Adrenal gland (tissue), 5 donors: Measurements from ENCODE around the gene MSRB3.

Source experiments
- POLR2A ChIP-seq, 2 donors: fragments of 450-650 bp; IDR thresholded peaks; one replicate each; pipeline ENCODE4 v1.6.1; 2017; ENCODE audit warnings: antibody characterized with exemption in 2 of 2, mild to moderate bottlenecking in 2 of 2, moderate library complexity in 1 of 2
- TF ChIP-seq, protein P1 (sequence below), 6 experiments: fragments of 450-650 bp in 4 of 6; fragments of 200-600 bp in 2 of 6; sonication (generic) in 1 of 6; IDR thresholded peaks; 1 replicate in 5 of 6; 2 replicates in 1 of 6; pipeline versions ENCODE4 v1.5.1 to v1.8.0; 2016 to 2021; ENCODE audit warnings: antibody characterized with exemption in 6 of 6, mild to moderate bottlenecking in 2 of 6, moderate library complexity in 1 of 6
- donor health status: DM: no; HTN: no; CAD: no.

DNA sequence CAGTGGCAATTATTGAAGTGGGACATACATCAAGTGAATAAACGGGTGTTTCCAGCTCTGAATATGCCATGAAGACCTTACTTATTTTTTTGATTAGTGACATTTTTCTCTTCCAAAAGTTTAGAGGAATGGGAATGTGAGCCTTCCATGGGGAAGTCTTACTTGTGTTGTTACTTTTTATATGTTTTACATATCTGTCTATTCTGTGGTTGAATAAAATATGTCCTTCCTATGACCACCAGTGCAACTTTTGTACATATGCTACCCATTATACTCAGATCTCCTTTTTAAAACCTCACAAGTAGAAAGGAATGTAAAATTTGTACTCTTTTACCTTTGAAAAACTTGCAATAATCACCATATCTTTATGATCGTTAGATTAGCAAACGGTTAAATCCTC lies 132.7 kb downstream of the MSRB3 start:
- TF ChIP-seq, protein P1, sequence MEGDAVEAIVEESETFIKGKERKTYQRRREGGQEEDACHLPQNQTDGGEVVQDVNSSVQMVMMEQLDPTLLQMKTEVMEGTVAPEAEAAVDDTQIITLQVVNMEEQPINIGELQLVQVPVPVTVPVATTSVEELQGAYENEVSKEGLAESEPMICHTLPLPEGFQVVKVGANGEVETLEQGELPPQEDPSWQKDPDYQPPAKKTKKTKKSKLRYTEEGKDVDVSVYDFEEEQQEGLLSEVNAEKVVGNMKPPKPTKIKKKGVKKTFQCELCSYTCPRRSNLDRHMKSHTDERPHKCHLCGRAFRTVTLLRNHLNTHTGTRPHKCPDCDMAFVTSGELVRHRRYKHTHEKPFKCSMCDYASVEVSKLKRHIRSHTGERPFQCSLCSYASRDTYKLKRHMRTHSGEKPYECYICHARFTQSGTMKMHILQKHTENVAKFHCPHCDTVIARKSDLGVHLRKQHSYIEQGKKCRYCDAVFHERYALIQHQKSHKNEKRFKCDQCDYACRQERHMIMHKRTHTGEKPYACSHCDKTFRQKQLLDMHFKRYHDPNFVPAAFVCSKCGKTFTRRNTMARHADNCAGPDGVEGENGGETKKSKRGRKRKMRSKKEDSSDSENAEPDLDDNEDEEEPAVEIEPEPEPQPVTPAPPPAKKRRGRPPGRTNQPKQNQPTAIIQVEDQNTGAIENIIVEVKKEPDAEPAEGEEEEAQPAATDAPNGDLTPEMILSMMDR (IDR thresholded peaks at IDR 0.05) = no peak
- TF ChIP-seq POLR2A (IDR thresholded peaks at IDR 0.05) = no peak
